ENCODE data around the gene ATPAF1. TPM values are rescaled to one million over a fixed set of nuclear protein-coding genes. Genes with fewer than 3 reads are reported as not detected.
A peak's percentile ranks its signal among the peaks of the same experiment; 100 is the strongest.

The ATPAF1 gene, protein sequence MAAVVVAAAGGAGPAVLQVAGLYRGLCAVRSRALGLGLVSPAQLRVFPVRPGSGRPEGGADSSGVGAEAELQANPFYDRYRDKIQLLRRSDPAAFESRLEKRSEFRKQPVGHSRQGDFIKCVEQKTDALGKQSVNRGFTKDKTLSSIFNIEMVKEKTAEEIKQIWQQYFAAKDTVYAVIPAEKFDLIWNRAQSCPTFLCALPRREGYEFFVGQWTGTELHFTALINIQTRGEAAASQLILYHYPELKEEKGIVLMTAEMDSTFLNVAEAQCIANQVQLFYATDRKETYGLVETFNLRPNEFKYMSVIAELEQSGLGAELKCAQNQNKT
- total RNA-seq (2021) = 47.0 and 50.3 TPM in 2 replicates
- Bru-seq, nascent RNA = percentile 77 among the genes with signal in this experiment
- percentile 73 among the genes with signal in this experiment for BruChase-seq, experiment 1, labeled RNA remaining after a 2-hour chase
- BruChase-seq, experiment 2, labeled RNA remaining after a 6-hour chase = percentile 75 among the genes with signal in this experiment
- long read RNA-seq, full-length matches to known transcripts = 148 of 185 reads
- long read RNA-seq, partial matches to known transcripts = 4 of 185 reads
- long read RNA-seq, other reads (novel, unspliced or antisense) = 33 of 185 reads

- Histone ChIP-seq H3K9me3 (ENCODE audit: insufficient read depth, low read depth) (no peaks in the 10 kb centered on the region), H3F3A (ENCODE audit: insufficient read depth, low read depth) (peaks cover 12% of the 10 kb centered on the region), H3K79me2 (ENCODE audit: low read depth) (peaks cover 20% of the 10 kb centered on the region), H3K4me2 (peak within 1 kb of the TSS; percentile 82), H3K27ac (no peak within 1 kb of the TSS), H3K36me3 (ENCODE audit: low read depth) (no peaks in the 10 kb centered on the region), H2AFZ (peak within 1 kb of the TSS; percentile 80), H4K20me1 (ENCODE audit: insufficient read depth) (no peaks in the 10 kb centered on the region), H3K27me3 (ENCODE audit: insufficient read depth, low read depth) (no peaks in the 10 kb centered on the region), H3K4me1 (replicated peaks; ENCODE audit: insufficient read depth) (peaks cover 10% of the 10 kb centered on the region; the same call in 1 of the 2 replicates), H3K4me3 (peak within 1 kb of the TSS; percentile 69), H3K9me2 (ENCODE audit: insufficient read depth) (no peaks in the 10 kb centered on the region)
- intact Hi-C loops (cut with micrococcal nuclease; ENCODE audit: unreplicated experiment) = loop anchor here (5.0 kb wide), 1 partner anchor 66 kb away; the partner anchor contains the start of gene MKNK1
- DNase-seq = peak in 1 of 2 experiments; percentile 60
- ChIA-PET CTCF (interaction anchor here (0.6 to 1.2 kb wide), 3 partner anchors 25 to 137 kb away, joined by 4 to 14 read pairs (median 9); no protein-coding TSS in a partner anchor), POLR2A (ENCODE audit: unreplicated experiment) (interaction anchor here (0.6 kb wide), 3 partner anchors 11 to 365 kb away, joined by 3 to 10 read pairs (median 6); no protein-coding TSS in a partner anchor)
- BruUV-seq (replicated peaks) = no TSS peak
- no peak for TF ChIP-seq EZH2 (IDR thresholded peaks at IDR 0.05; ENCODE audit: low read depth)
- TF ChIP-seq CTCF (conservative IDR thresholded peaks at IDR 0.05) = no peak
Measured at GRCh38 chr1:46667782-46668760, at the start of gene ATPAF1. Gene ATPAF1, minus strand, starts transcription at chr1:46668364. Its CDS starts 42 bp downstream, at chr1:46668322.

- Histone ChIP-seq H3K79me2 (ENCODE audit: low read depth) (peaks cover 38% of the 10 kb centered on the region), H3K9me3 (ENCODE audit: insufficient read depth, low read depth) (no peaks in the 10 kb centered on the region), H2AFZ (no peak overlapping the region), H4K20me1 (ENCODE audit: insufficient read depth) (peaks cover 24% of the 10 kb centered on the region), H3K27ac (no peak overlapping the region), H3F3A (ENCODE audit: insufficient read depth, low read depth) (peaks cover 26% of the 10 kb centered on the region), H3K9me2 (ENCODE audit: insufficient read depth) (no peaks in the 10 kb centered on the region), H3K4me3 (peak overlapping the region; percentile 82), H3K4me2 (peak overlapping the region; percentile 99), H3K27me3 (ENCODE audit: insufficient read depth, low read depth) (no peaks in the 10 kb centered on the region), H3K36me3 (ENCODE audit: low read depth) (peaks cover 23% of the 10 kb centered on the region), H3K4me1 (replicated peaks; ENCODE audit: insufficient read depth) (peaks cover 53% of the 10 kb centered on the region)
- no TSS peak for BruUV-seq (replicated peaks)
- intact Hi-C loops (cut with micrococcal nuclease; ENCODE audit: unreplicated experiment) = loop anchor here (2.0 to 10.0 kb wide), 5 partner anchors 101 to 457 kb away; partner anchors contain the start of genes MKNK1 and MOB3C
- TF ChIP-seq CTCF (conservative IDR thresholded peaks at IDR 0.05) (no peak), EZH2 (IDR thresholded peaks at IDR 0.05; ENCODE audit: low read depth) (no peak)
- ChIA-PET POLR2A (ENCODE audit: unreplicated experiment) (no interaction called here), CTCF (no interaction called here)
- no peak for DNase-seq
Measured at GRCh38 chr1:46717654-46718053, 49.5 kb upstream of the ATPAF1 start.
